ENCODE results near the gene MGAT5B. TPM values are rescaled to one million over a fixed set of nuclear protein-coding genes. Genes with fewer than 3 reads are reported as not detected.

Gene MGAT5B
- total and polyA plus RNA-seq, 2 of the 13 experiments (the other 11 are each of a cell fraction or from before 2014, with no cell fraction given), result 0.07 to 0.13 TPM

DNA sequence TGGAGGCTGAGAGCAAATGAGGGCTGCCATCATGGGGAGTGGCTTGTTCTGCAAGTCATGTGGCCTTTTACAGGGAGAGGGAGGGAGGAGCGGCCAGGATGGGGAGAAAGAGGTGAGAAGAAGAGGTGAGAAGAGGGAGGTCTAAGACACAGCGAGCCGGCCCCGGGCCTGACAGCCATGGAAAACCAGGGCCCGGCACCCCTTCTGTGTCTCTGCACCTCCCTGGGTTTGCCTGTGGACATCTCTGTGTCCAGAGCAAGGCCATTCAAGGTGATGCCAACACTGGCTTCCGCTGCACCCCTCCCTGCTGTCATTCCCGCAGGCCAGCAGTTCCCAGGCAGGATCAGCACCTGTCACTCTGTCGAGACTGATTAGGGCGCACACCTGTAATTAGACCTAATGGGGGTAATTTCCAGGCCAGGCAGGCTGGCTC is 75.6 kb downstream of the MGAT5B start:
- ATAC-seq, result no peak

DNA sequence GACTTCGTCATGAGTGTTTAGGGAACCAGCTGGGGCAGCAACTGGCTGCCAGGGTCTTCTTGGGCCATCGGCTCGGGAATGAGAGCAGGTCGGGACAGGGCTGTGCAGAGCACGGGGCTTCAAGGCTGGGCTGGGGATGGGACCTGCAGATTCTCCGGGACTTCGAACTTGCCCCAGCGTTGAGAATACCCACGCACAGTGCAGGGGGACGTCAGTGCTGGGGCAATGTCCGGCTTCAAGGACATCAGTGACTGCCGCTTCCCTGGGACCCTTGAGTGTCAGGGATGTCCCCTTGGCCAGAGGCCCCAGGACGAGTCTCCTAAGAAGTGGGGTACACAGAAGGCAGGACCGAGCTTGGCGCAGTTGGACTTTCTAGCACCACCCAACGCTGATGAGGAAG is 76.3 kb downstream of the MGAT5B start:
- no peak for TF ChIP-seq ZFP36L1 (CRISPR knock-in tag; IDR thresholded peaks at IDR 0.05)
- TF ChIP-seq, protein P1, sequence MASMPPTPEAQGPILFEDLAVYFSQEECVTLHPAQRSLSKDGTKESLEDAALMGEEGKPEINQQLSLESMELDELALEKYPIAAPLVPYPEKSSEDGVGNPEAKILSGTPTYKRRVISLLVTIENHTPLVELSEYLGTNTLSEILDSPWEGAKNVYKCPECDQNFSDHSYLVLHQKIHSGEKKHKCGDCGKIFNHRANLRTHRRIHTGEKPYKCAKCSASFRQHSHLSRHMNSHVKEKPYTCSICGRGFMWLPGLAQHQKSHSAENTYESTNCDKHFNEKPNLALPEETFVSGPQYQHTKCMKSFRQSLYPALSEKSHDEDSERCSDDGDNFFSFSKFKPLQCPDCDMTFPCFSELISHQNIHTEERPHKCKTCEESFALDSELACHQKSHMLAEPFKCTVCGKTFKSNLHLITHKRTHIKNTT (CRISPR knock-in tag; IDR thresholded peaks at IDR 0.05), result no peak
- no peak for TF ChIP-seq ZNF34 (CRISPR knock-in tag; IDR thresholded peaks at IDR 0.05; ENCODE audit: borderline replicate concordance)
- no peak for TF ChIP-seq ELF3 (CRISPR knock-in tag; IDR thresholded peaks at IDR 0.05)
- no peak for TF ChIP-seq MATR3 (CRISPR knock-in tag; IDR thresholded peaks at IDR 0.05)
- no peak for TF ChIP-seq AGO1 (IDR thresholded peaks at IDR 0.05; ENCODE audit: low read depth, low read length, poor library complexity, severe bottlenecking)
- Histone ChIP-seq H3K36me3 (replicated peaks in 1 of 2; ENCODE audit: control insufficient read depth in 1 of 2, insufficient read depth in 2 of 2, low read length in 2 of 2) (no peaks in the 10 kb centered on the region; a peak in 1 of 5 replicates), H3K4me2 (ENCODE audit: low read depth, low read length) (no peak overlapping the region), H3K9me3 (ENCODE audit: low read length) (no peaks in the 10 kb centered on the region), H3K4me1 (ENCODE audit: insufficient read depth, low read length) (no peaks in the 10 kb centered on the region), H3K27ac (ENCODE audit: extremely low read length, insufficient read depth, low read length) (no peak overlapping the region), H3K9ac (ENCODE audit: insufficient read depth, low read depth, low read length) (no peak overlapping the region), H3K27me3 (ENCODE audit: control insufficient read depth in 1 of 2, insufficient read depth in 2 of 2, low read length in 2 of 2) (peaks cover 10 to 73% of the 10 kb centered on the region in 2 experiments), H3K4me3 (replicated peaks in 1 of 3; ENCODE audit: insufficient read depth in 1 of 3, low read depth in 2 of 3, low read length in 3 of 3) (no peak overlapping the region), H2AFZ (ENCODE audit: low read length) (no peak overlapping the region), H4K20me1 (ENCODE audit: insufficient read depth, low read length) (peaks cover 4% of the 10 kb centered on the region; the same call in 1 of the 2 replicates), H3K79me2 (ENCODE audit: insufficient read depth, low read length) (no peaks in the 10 kb centered on the region)
- ChIA-PET POLR2A (no interaction called here), CTCF (ENCODE audit: low intra/inter-chr PET ratio, low total read pairs) (no interaction called here)
- ATAC-seq, result no peak
- BruUV-seq (replicated peaks), result no TSS peak
- no peak for FAIRE-seq
- WGBS (ENCODE audit: low lambda C conversion rate), result 42% methylated on average over 14 of the region's 16 CpGs
- intact Hi-C loops (cut with micrococcal nuclease; ENCODE audit: unreplicated experiment) (no loop called here), in situ Hi-C loops (cut with HindIII; ENCODE audit: extremely low pct_ligation_motif_present, low pct_unique_long_range_greater_than_20kb) (no loop called here)
- no peak for DNase-seq (ENCODE audit: low spot score)

More for the DNA sequence above, 75.6 kb downstream of the MGAT5B start:
- 62% methylated on average over 9 of the region's 9 CpGs for WGBS (ENCODE audit: low lambda C conversion rate)
- Histone ChIP-seq H3K4me1 (ENCODE audit: insufficient read depth, low read length) (no peaks in the 10 kb centered on the region), H3K4me3 (replicated peaks in 1 of 3; ENCODE audit: insufficient read depth in 1 of 3, low read depth in 2 of 3, low read length in 3 of 3) (no peak overlapping the region), H3K27me3 (ENCODE audit: control insufficient read depth in 1 of 2, insufficient read depth in 2 of 2, low read length in 2 of 2) (peaks cover 10 to 66% of the 10 kb centered on the region in 2 experiments), H3K9me3 (ENCODE audit: low read length) (no peaks in the 10 kb centered on the region), H3K4me2 (ENCODE audit: low read depth, low read length) (no peak overlapping the region), H3K36me3 (replicated peaks in 1 of 2; ENCODE audit: control insufficient read depth in 1 of 2, insufficient read depth in 2 of 2, low read length in 2 of 2) (no peaks in the 10 kb centered on the region; a peak in 1 of 5 replicates), H3K27ac (ENCODE audit: extremely low read length, insufficient read depth, low read length) (no peak overlapping the region), H3K9ac (ENCODE audit: insufficient read depth, low read depth, low read length) (no peak overlapping the region), H2AFZ (ENCODE audit: low read length) (no peak overlapping the region), H4K20me1 (ENCODE audit: insufficient read depth, low read length) (peaks cover 4% of the 10 kb centered on the region; the same call in 1 of the 2 replicates), H3K79me2 (ENCODE audit: insufficient read depth, low read length) (no peaks in the 10 kb centered on the region)
- FAIRE-seq (no peak), DNase-seq (ENCODE audit: low spot score) (no peak)
- in situ Hi-C loops (cut with HindIII; ENCODE audit: extremely low pct_ligation_motif_present, low pct_unique_long_range_greater_than_20kb) (no loop called here), intact Hi-C loops (cut with micrococcal nuclease; ENCODE audit: unreplicated experiment) (no loop called here)
- ChIA-PET POLR2A (no interaction called here), CTCF (ENCODE audit: low intra/inter-chr PET ratio, low total read pairs) (no interaction called here)
- TF ChIP-seq ZNF720 (CRISPR knock-in tag; IDR thresholded peaks at IDR 0.05), result no peak
- 0 out of 2 replicates have a peak, but pooled peaks have one; percentile 52 for TF ChIP-seq EED (CRISPR knock-in tag; IDR thresholded peaks at IDR 0.05)
- TF ChIP-seq EZH2 (conservative IDR thresholded peaks at IDR 0.05; ENCODE audit: low read depth, low read length), result peak; percentile 51; the same call in 1 of the 2 replicates
- BruUV-seq (replicated peaks), result no TSS peak

Measured in HepG2 (cell line).